MM.1S (cell line): Measurements from ENCODE around the gene TBX1.

Source experiments
- CTCF ChIP-seq: fragments of 300-600 bp; sonication (generic); IDR thresholded peaks from 2 replicates; pipeline ENCODE4 v1.5.1; 2016; ENCODE audit warnings: antibody characterized with exemption, low read length, mixed read lengths
- EZH2 ChIP-seq: fragments of 300-600 bp; sonication (generic); optimal IDR thresholded peaks from 2 replicates; pipeline ENCODE3; 2017; ENCODE audit warnings: low read depth, mild to moderate bottlenecking, antibody characterized with exemption, low read length, mixed read lengths
- EZH2phosphoT487 ChIP-seq: fragments of 300-600 bp; sonication (generic); IDR thresholded peaks from 2 replicates; pipeline ENCODE4 v1.6.1; 2018; ENCODE audit warnings: antibody characterized with exemption, low read length

DNA sequence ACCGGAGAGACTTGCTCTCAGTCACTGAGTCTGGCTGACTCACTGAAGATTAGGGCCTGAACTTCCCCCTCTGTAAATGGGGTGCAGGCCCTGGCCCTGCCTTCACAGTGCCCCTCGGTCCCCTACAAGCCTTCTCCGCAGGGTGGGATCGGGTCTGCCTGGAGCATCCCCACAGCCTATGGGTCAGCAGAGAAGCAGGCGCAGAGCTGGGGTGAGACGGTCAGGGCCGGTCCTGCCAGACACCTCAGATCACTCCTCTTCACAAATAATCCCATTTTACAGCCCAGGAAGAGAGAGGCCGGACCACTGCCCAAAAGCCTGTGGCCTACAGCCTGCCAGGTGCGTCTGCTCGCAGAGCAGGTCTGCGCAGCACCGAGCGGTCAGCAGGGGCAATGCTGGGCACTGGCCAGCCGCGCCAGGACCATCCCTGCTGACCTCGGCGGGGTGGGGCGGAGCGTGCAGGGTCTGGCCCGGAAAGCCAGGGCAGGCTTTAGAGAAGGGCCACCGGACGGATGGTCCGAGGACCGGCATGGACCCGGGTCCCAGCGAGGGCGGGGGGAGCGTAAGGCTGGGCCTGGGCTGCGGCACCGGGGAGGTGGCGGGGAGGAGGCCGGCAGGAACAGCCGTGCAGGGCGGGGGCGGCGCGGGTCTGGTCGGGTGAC is 46.8 kb upstream of the TBX1 start:
- no peak for TF ChIP-seq CTCF
- TF ChIP-seq EZH2: no peak
- TF ChIP-seq EZH2phosphoT487: no peak
